ENCODE data around the gene ZMYND19. TPM values are rescaled to one million over a fixed set of nuclear protein-coding genes. Genes with fewer than 3 reads are reported as not detected.
"Not testable (repeated sequence)": the region's sequence is repeated elsewhere in the genome, so short reads cannot be mapped to it uniquely, and the experiment has no call there.

Gene ZMYND19
- total RNA-seq, 1 donor from 2014 or later: 18.6 TPM

DNA sequence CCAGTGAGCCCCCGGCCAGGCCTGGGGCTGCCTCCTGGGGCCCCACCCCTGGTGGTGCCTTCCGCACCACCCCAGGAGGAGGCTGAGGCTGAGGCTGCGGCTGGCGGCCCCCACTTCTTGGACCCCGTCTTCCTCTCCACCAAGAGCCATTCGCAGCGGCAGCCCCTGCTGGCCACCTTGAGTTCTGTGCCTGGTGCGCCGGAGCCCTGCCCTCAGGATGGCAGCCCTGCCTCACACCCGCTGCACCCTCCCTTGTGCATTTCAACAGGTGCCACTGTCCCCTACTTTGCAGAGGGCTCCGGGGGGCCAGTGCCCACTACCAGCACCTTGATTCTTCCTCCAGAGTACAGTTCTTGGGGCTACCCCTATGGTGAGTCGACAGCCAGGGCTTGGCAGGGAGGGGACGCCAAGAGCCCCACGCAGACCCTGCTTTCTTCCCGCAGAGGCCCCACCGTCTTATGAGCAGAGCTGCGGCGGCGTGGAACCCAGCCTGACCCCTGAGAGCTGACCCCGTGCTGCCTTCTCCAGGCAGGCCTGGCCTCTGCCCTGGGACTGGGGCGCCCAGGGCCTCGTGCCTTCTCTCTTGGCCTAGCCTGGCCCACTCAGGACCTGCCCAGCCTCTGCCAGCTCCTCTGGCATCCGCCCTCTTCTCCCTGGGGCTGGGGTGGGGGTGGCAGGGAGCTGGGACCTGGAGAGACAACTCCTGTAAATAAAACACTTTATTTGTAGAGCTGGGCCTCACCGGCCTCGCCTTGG is 24.5 kb upstream of the ZMYND19 start:
- DNase-seq (ENCODE audit: low spot score): no peak

DNA sequence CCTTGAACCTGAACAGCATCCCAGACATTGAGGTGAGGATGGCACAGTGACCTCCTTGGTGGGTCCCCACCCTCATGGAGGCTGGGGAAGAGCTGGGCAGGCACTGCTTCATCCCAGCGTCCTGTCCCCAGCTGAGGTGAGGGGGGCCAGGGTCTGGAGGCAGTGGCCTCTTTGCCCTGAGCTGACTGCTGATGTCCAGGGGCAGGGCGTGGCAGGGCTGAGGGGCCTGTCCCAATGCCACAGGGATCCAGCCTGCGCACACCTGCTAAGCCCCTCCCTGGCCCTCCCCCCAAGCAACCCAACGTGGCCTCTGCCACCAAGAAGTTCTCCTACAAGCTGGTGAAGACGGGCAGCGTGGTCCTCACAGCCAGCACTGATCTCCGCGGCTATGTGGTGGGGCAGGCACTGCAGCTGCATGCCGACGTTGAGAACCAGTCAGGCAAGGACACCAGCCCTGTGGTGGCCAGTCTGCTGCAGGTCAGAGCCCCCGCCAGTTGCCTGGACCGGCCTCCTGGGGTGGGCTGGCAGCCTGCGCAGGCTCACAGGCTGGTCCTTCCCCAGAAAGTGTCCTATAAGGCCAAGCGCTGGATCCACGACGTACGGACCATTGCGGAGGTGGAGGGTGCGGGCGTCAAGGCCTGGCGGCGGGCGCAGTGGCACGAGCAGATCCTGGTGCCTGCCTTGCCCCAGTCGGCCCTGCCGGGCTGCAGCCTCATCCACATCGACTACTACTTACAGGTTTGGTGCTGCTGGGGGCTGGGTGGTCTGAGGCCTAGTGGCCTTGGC is 23.6 kb upstream of the ZMYND19 start:
- no peak for DNase-seq (ENCODE audit: low spot score)

DNA sequence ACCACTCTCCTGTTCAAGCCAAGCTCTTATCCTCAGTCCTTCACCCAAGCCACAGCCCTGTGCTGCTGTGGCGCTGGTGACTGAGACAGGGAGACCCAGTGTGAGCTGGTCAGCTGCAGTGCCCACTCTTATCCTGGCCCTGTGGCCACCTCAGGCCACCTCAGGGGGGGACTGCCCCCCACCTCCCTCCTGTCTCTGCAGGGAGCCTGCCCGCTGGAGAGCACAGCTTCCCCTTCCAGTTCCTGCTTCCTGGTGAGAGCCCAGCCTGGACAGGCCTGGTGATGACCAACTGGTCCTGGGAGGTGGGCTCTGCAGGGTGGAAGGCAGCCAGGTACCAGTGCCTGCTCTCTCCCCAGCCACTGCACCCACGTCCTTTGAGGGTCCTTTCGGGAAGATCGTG is 22.9 kb upstream of the ZMYND19 start:
- no peak for DNase-seq (ENCODE audit: low spot score)

DNA sequence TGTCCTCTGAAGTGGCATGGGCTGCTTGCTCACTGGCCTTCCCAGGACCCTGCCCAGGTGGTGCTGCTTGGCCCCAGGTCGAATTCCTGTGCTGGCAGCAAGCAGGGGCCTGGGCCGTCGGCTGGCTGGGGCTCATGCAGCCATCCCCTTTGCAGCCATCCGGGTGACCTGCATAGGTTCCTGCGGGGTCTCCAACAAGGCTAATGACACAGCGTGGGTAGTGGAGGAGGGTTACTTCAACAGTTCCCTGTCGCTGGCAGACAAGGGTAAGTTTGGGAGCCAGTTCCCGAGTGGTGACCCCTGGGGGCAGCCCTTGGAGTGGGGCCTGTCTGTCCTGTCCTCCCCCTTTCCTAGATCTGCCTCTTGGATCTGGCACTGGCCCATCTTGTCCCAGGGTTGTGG is 22.4 kb upstream of the ZMYND19 start:
- DNase-seq (ENCODE audit: low spot score): no peak

DNA sequence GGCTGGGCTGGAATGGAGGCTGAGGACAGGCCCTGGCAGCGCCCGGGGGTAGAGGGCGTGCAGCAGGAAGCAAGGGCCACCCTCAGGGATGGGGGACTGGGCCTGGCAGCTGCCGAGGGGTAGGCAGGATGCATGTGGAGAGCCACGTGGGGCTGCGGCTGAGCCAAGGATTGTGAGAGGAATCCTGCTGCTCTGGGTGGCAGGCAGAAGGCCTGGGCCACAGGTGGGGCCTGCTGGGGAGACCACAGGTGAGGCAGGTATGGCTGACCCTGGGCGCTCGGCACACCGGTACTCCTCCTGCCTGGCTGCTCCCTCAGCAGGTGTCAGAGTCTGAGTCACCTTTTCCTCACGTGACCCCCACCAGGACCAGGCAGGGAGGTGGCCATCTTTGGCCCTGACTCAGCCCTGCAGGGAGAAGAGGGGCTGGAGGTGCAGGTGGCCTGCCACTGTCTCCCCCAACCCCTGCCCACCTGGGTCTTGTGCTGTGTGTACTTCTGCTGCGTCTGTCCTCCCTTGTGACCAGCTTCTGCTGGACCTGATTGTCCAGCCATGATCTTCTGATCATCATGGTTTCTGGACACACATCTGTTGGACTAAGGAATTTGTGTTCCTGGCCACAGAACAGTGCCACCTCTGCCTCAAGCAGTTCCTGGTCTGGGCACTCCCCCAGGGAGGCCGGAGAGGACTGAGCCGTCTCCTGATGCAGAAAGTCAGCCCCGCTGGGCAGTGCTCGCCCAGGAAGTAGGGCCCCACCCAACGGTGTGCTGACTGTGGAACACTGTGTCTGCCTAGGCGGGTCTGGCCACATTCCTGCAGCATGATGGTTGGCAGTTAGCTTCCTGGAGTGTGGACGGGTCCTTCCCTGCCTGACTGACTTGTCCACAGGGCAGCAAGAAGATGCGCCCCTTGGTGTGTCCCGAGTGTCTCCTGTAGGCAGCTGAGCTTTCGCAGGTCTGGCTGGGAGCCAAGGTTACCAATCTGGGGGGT is 21.6 kb upstream of the ZMYND19 start:
- DNase-seq (ENCODE audit: low spot score): no peak

DNA sequence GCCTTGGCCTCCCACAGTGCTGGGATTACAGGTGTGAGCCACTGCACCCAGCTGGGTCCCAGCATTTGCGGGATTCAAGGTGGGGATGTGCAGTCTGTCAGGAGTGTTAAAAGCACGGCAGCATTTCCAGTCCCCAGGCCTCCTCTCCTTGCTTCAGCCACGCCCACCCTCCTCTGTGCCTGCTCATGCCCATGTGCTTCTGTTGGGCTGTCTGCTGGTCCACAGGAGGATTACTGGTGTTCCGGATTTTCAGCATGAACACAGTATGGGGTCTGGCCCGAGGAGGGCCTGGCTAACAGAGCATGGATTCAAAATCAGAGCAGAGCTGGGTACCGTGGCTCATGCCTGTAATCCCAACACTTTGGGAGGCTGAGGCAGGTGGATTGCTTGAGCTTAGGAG is 20.6 kb upstream of the ZMYND19 start:
- DNase-seq (ENCODE audit: low spot score): no peak

DNA sequence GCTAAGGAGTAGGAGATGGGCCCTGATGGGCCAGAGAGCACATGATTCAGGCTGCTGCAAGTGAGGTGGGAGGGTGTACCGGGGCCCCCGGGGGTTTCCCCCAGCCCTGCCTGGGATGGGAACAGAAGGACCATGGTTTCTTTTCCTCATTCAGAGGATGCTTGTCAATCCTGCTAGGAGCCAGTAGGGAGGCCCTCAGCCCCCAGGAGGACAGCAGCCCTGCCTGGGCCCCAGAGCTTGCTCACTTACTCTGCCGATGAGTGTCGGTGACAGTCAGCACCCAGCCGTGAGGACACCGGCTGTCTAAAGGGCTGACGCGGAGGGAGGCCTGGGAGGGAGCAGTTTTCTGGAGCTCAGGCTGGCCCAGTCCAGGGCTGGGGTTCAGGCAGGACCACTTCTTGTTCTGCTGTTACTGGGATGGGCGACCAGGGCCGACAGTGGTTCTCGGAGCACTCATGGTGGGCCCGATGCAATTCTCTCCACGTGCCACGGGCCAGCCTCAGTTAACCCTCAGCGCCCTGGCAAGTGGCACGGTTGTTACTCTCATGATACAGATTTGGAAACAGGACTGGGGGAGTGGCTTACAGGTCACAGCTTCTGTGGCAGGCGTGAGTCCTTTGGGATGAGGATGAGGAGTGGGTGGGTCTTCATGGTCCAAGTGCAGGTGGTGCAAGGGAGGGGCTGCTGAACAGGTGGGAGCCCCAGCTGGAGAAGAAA is 17.0 kb upstream of the ZMYND19 start:
- no peak for DNase-seq (ENCODE audit: low spot score)

DNA sequence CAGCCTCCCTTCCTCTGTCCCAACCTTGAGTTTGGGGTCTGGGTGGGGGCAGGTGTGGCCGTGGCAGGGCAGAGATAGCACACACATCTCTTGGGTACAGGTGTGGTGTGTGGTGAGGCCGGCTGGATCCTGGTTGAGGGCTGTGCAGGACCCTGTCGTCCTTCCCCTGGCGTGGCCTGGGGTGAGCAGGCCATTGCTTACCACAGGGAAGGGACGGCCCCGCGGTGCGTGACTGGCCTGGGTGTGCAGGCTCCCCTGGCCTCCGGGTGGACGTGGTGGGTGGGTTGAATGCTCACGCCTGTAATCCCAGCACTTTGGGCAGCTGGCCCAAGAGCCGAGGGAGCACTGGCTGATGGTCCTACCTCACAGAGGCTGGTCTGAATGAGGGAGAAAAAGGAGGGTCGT is 16.4 kb upstream of the ZMYND19 start:
- DNase-seq (ENCODE audit: low spot score): no peak

DNA sequence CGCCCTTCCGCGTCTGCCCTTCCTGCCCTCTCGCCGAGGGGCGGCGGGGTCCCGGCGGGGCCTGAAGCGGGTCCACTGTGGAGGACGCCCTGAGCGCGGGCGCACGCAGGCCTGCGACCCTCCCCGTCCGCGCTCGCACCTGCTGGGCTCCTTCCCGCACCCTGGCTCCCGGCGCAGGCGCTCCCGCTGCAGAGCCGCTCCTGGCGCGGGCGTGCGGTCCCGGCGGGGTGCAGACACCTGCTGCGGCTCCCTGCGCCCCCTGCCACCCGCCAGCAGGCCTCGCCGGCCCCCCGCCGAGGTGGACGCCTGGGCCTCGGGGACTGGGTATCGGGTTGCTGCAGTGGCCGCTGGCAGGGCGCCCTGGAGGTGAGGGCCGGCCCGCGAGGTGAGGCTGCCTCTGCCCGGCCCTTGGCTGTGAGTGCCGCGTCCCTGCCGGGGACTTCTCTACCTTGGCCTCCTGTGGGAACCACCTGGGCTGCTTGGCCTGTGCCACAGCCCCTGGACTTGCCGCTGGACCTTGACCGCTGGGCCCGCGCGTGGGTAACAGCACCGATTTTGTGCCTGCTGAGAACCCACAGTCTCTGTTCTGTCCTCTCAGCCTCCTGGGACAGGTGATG is 15.8 kb upstream of the ZMYND19 start:
- no peak for DNase-seq (ENCODE audit: low spot score)

DNA sequence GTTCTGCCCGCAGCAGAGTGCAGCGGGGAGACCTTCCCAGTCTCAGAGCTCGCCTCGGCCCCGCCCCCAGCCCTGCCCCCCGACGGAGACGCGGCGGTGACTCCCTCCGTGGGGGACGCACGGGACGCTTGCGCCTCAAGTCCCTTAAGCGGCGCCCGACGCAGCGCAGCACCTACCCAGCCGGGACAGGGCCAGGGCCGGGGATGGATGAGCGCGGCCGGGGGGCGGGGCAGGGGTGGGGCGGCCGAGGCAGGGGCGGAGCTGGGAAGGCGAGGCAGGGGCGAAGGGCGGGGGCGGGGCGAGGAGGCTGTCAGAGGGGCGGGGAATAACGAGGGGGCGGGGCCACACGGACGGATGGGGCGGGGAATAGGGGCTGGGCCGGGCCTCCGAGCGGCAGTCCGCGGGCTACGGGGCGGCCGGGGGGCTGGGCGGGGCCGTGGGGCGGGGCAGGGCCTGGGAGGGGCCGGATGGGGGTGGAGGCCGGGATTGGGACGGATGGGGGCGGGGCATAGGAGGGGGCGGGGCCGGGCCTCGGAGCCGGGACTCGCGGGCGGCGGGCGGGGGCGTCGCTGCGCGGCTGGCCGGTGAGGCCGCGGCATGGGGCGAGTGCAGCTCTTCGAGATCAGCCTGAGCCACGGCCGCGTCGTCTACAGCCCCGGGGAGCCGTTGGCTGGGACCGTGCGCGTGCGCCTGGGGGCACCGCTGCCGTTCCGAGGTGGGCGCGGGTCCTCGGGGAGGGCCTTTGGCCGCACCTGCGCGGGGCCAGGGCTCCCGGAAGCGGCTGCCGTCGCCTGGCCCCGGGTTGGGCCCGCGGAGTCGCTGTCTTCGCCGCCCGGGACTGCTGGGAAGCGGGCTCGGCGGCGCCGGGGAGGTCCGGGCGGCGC is 15.1 kb upstream of the ZMYND19 start, which contains the start of gene ARRDC1:
TSS of gene ARRDC1 (plus strand) at position 566 of the 884 bp plus-strand sequence. CDS start at position 598, 32 bp downstream.
- DNase-seq (ENCODE audit: low spot score): peak; percentile 96

DNA sequence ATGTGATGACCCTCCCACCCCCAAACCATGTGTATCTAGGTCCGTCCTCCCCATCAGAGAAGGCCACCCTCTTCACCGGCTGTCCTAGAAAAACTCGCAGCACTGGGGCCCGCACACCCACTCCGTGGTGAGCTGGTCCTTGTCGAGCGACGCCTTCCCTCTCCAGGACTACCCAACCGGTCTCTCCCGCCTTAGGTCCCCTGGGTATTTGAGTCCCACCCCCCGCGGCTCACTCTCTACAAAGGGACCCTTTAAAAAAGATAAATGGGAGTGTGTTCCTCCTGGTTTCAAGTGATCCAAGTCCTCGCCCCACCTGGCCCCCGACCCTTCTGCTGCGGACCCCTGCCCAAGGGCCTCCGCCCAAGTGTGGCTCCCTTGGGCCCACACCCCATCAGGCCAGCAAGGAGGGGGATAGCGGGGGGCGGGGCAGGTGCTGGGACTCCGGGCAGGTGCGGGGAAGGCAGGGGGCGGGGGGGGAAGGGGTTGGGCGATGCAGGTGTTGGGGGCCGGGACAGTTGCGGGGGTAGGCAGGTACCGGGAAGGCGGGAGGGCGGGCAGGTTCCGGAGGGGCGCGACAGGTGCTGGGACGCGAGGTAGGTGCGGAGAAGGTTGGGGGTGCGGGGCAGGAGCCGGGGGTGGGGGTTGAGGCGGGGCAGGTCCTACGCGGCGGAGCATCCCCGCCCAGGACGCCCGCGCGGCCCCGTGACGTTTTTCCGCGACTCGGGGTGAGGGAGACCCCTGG is 14.2 kb upstream of the ZMYND19 start:
- no peak for DNase-seq (ENCODE audit: low spot score)

DNA sequence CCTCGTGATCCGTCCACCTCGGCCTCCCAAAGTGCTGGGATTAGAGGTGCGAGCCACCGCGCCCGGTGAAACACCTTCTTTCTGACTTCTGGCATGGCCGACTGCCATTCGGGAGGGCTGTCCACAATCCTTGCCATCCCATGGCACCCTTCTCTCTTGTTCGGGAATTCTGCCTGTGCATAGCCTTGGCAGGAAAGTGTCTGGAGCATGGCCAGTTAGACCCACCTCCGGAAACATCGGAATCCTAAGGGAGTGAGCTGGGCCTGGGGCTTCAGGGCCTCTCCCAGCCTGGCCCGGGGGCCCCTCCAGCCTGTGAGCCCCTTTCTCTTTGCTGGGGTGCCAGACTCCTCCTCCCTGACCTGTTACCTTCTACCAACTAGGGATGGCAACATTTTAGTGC is 13.6 kb upstream of the ZMYND19 start:
- no peak for DNase-seq (ENCODE audit: low spot score)

DNA sequence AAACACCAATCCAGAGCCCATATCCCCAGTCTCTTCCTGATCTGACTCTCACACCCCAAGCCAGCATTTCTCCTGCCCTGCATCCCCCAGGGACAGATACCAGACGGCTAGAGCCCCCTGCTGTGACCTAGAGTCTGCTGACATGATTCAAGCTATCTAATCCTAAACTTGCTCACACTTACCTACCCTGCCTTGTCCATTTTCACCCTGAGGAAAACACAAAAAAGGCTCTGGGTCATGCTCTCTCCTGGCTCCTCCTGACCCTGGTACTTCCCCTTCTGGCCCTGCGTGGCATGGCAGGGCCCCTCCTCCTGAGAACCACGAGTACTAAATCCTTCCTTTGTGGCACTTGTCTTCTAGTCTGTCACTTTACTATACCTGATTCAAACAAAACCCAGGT is 12.3 kb upstream of the ZMYND19 start:
- DNase-seq (ENCODE audit: low spot score): no peak

DNA sequence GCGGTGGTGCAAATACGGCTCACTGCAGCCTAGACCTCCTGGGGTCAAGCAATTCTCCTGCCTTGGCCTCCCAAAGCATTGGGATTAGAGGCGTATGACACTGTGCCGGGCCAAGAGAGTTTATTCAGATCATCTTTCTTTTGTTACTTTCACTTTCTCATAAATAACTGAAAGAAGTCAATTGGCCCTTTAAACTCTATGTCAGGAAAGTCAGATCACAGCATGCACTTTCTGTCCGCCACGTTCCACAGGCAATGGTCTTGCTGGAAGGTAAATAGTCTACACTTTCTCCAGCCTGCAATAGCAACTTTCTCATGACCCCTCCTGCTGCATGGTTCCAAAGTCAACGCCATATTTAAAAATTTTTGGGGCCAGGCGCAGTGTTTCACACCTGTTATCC is 8.6 kb upstream of the ZMYND19 start:
- no peak for DNase-seq (ENCODE audit: low spot score)

DNA sequence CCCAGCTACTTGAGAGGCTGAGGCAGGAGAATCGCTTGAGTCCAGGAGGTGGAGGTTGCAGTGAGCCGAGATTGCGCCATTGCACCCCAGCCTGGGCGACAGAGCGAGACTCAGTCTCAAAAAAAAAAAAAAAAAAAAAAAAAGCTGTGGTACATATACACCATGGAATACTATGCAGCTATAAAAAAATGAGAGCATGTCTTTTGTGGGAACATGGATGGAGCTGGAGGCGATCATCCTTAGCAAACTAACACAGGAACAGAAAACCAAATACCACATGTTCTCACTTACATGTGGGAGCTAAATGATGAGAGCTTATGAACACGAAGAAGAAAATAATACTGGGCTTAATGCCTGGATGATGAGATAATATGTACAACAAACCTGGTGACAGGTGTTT is 6.3 kb upstream of the ZMYND19 start:
- DNase-seq (ENCODE audit: low spot score): not testable (repeated sequence)

DNA sequence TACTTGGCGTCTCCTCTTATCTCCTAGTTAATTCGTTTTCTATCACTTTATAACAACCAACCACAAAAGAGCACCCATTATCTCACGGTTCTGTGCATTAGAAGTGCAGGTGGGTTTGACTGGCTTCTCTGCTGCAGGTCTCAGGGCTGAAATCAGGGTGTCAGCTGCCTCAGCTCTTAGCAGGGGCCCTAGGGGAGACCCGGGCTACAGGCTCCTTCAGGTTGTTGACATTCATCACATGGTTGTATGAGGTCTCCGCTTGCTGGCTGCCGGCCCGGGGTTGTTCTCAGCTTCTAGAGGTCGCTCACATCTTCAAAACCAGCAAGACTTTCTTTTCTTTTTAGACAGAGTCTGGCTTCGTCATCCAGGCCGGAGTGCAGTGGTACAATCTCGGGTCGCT is 2.9 kb upstream of the ZMYND19 start:
- DNase-seq (ENCODE audit: low spot score): no peak

DNA sequence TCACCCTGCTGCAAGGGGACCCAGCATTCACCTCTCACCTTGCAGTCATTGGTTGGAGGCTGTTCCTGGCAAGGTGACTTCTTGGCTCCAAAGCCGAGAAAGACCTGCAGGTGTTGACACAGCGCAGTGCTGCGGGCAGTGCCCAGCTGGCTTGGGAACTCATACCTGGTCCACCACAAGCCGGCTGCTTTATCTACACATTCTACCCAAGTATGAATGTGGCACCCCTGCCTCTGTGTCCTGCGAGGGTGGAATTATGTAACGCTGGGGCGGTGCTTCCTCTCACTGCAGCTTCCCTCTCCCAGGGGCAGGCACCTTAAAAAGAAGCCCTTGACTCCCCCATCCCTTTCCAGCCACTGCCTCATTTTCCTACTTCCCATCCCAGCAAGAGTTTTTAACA is 2.5 kb upstream of the ZMYND19 start:
- no peak for DNase-seq (ENCODE audit: low spot score)

DNA sequence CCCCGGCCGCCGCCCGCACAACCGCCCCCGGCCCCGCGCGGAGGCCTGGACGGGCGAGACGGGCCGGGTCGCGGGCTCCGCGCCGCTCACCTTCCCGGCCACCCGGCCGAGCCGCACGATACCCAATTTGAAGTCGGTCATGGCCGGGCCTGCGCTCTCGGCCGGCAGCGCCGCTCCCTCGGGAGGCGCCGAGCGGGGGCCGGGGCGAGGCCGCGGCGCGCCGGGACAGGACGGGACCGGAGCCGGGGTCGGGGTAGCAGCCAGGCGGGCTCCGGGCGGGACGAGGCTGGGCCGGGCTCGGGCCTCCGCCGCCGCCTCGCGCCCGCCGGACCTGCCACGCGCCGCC is 216 bp downstream of the ZMYND19 start:
- no peak for DNase-seq (ENCODE audit: low spot score)

Measured in mesenteric fat pad (tissue), 1 donor.